ENCODE results near the gene CDC37. TPM values are rescaled to one million over a fixed set of nuclear protein-coding genes. Genes with fewer than 3 reads are reported as not detected.

CDC37 gene
- total and polyA plus RNA-seq, 7 donors = 165 to 268 (median 182) TPM

DNA sequence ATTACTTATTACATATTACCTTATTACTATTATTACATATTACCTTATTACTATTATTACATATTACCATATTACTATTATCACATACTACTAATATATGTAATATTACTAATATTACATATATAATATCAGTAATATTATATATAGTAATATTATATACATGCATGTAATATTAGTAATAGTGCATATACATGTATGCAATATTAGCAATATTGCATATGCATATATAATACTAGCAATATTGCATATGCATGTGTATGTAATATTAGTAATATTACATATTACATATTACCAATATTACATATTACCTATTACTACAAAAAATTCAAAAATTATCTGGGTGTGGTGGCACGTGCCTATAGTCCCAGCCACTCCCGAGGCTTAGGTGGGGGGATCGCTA is 39.4 kb upstream of the CDC37 start:
- WGBS, 3 donors = 94 to 99% (median 96%) methylated on average over 3 of the region's 3 CpGs
- TF ChIP-seq, protein P1, sequence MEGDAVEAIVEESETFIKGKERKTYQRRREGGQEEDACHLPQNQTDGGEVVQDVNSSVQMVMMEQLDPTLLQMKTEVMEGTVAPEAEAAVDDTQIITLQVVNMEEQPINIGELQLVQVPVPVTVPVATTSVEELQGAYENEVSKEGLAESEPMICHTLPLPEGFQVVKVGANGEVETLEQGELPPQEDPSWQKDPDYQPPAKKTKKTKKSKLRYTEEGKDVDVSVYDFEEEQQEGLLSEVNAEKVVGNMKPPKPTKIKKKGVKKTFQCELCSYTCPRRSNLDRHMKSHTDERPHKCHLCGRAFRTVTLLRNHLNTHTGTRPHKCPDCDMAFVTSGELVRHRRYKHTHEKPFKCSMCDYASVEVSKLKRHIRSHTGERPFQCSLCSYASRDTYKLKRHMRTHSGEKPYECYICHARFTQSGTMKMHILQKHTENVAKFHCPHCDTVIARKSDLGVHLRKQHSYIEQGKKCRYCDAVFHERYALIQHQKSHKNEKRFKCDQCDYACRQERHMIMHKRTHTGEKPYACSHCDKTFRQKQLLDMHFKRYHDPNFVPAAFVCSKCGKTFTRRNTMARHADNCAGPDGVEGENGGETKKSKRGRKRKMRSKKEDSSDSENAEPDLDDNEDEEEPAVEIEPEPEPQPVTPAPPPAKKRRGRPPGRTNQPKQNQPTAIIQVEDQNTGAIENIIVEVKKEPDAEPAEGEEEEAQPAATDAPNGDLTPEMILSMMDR (IDR thresholded peaks at IDR 0.05) = no peak
- DNase-seq (no peak), ATAC-seq (no peak)
- Histone ChIP-seq H3K9me3 (no peaks in the 10 kb centered on the region), H3K4me3 (no peak overlapping the region), H3K27ac (no peak overlapping the region), H3K36me3 (ENCODE audit: insufficient read depth in 1 of 2, low read depth in 1 of 2) (peaks cover 0 to 10% of the 10 kb centered on the region in 2 donors), H3K27me3 (ENCODE audit: insufficient read depth in 3 of 3, low read length in 2 of 3) (no peaks in the 10 kb centered on the region), H3K4me1 (peaks cover 13% of the 10 kb centered on the region)
- intact Hi-C loops (cut with DNase I) = no loop called here

- Histone ChIP-seq H3K4me3 (no peak overlapping the region), H3K27me3 (ENCODE audit: insufficient read depth in 3 of 3, low read length in 2 of 3) (no peaks in the 10 kb centered on the region), H3K9me3 (no peaks in the 10 kb centered on the region), H3K36me3 (ENCODE audit: insufficient read depth in 1 of 2, low read depth in 1 of 2) (no peaks in the 10 kb centered on the region), H3K27ac (peak overlapping the region; percentile 63), H3K4me1 (peaks cover 13% of the 10 kb centered on the region)
- 32 to 53% (median 37%) methylated on average over 5 of the region's 5 CpGs for WGBS, 3 donors
- TF ChIP-seq, protein P1 (IDR thresholded peaks at IDR 0.05) = no peak
- intact Hi-C loops (cut with DNase I) = no loop called here
- DNase-seq = no peak
- peak; percentile 65 to 81 (median 74) for ATAC-seq
These were observed 36.2 kb upstream of the CDC37 start for GRCh38 chr19:10439588-10439987.

DNA sequence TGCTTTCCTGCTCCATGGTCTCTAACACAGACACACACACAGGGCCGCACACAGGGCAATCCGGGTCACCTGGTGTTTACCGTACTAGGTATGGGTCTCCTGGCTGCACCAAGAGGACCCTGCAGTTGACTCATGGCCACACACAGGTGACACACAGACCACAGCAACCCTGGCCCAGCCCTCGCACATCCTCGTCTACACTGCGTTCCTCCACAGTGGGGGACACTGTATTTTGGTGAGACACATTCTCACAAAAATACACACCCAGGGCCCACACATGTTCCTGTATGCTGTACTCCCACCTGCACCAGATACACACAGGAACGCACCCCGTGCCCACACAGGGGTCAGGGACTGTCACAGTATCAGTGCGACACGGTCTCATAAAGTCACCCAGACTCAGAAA is 29.8 kb upstream of the CDC37 start:
- Histone ChIP-seq H3K27ac (peak overlapping the region; percentile 90), H3K4me3 (peak overlapping the region; percentile 77), H3K9me3 (no peaks in the 10 kb centered on the region), H3K36me3 (ENCODE audit: insufficient read depth in 1 of 2, low read depth in 1 of 2) (no peaks in the 10 kb centered on the region), H3K27me3 (ENCODE audit: insufficient read depth in 3 of 3, low read length in 2 of 3) (no peaks in the 10 kb centered on the region), H3K4me1 (peaks cover 6% of the 10 kb centered on the region)
- peak in 1 of 2 donors; percentile 62 for DNase-seq
- intact Hi-C loops (cut with DNase I) = no loop called here
- peak; percentile 53 to 60 (median 56) for ATAC-seq
- TF ChIP-seq, protein P1 (IDR thresholded peaks at IDR 0.05) = no peak
- WGBS, 3 donors = 35 to 44% (median 37%) methylated on average over 10 of the region's 10 CpGs

DNA sequence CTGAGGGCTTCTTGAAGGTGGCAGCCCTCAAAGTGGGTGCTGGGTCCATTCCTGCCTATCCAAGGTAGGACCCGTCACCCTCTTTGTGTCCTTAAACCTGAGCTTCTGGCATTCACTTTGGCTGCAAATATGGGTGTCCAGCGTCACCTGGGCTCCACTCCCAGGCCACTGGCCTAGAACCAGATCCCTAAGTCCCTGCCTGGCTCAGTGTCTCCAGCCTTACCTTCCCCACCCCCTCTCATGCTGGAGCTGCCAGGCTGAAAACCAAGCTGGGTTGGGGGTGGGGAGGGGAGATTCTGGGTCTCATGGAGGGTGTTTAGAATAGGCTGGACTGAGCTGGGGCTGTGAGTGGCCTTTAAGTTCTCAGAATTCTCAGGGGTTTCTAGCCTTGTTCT is 29.4 kb upstream of the CDC37 start:
- intact Hi-C loops (cut with DNase I) = no loop called here
- Histone ChIP-seq H3K4me3 (peak overlapping the region; percentile 77), H3K27ac (peak overlapping the region; percentile 90), H3K9me3 (no peaks in the 10 kb centered on the region), H3K36me3 (ENCODE audit: insufficient read depth in 1 of 2, low read depth in 1 of 2) (no peaks in the 10 kb centered on the region), H3K4me1 (peaks cover 6% of the 10 kb centered on the region), H3K27me3 (ENCODE audit: insufficient read depth in 3 of 3, low read length in 2 of 3) (no peaks in the 10 kb centered on the region)
- ATAC-seq (peak; percentile 73 to 79 (median 76)), DNase-seq (peak; percentile 62 to 81)
- WGBS, 3 donors = 28 to 43% (median 41%) methylated on average over 2 of the region's 2 CpGs
- TF ChIP-seq, protein P1 (IDR thresholded peaks at IDR 0.05) = no peak
